Loucy (cell line): ENCODE data around the gene MMRN1.

ENCODE experiments used
- EZH2phosphoT487 ChIP-seq: fragments of 200-600 bp; IDR thresholded peaks from 2 replicates; pipeline ENCODE4 v1.6.1; 2018; ENCODE audit warnings: antibody characterized with exemption, mild to moderate bottlenecking, moderate library complexity, borderline replicate concordance
- TF ChIP-seq, protein P1 (sequence below): fragments of 200-600 bp; sonication (generic); conservative IDR thresholded peaks from 2 replicates; pipeline ENCODE4 v1.5.1; 2014; ENCODE audit warnings: mild to moderate bottlenecking, antibody characterized with exemption, low read length

GRCh38 chr4:89894649-89895550 is at the start of gene MMRN1:
- TF ChIP-seq, protein P1, sequence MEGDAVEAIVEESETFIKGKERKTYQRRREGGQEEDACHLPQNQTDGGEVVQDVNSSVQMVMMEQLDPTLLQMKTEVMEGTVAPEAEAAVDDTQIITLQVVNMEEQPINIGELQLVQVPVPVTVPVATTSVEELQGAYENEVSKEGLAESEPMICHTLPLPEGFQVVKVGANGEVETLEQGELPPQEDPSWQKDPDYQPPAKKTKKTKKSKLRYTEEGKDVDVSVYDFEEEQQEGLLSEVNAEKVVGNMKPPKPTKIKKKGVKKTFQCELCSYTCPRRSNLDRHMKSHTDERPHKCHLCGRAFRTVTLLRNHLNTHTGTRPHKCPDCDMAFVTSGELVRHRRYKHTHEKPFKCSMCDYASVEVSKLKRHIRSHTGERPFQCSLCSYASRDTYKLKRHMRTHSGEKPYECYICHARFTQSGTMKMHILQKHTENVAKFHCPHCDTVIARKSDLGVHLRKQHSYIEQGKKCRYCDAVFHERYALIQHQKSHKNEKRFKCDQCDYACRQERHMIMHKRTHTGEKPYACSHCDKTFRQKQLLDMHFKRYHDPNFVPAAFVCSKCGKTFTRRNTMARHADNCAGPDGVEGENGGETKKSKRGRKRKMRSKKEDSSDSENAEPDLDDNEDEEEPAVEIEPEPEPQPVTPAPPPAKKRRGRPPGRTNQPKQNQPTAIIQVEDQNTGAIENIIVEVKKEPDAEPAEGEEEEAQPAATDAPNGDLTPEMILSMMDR = no peak
- TF ChIP-seq EZH2phosphoT487 = no peak
